IMR-90 (cell line): ENCODE results near the gene TTF2. TPM values are rescaled to one million over a fixed set of nuclear protein-coding genes. Genes with fewer than 3 reads are reported as not detected.

Source experiments
- ATAC-seq: fragments of 200-7000 bp; cut with Tn5 transposase; 2 replicates; pipeline ENCODE4 v1.9.1; 2020; ENCODE audit warnings: low read depth, mild to moderate bottlenecking, moderate library complexity
- BruUV-seq: library from RNA; stranded (reverse); fragments of 400-500 nt; replicated peaks from 2 replicates; lab custom pipeline; 2021; lab: Mats Ljungman, UMichigan
- CTCF ChIA-PET: fragments of 300-600 bp; formaldehyde crosslinking; extraction: SDS; loops from one replicate; lab custom pipeline; 2021; ENCODE audit warnings: antibody characterized with exemption; lab: Yijun Ruan, JAX
- POLR2A ChIA-PET: fragments of 300-600 bp; sonication (Branson Sonifier 250); formaldehyde crosslinking; loops from one replicate; lab custom pipeline; 2022; ENCODE audit warnings: antibody characterized with exemption; ENCODE audit not compliant: unreplicated experiment; lab: Charles Lee
- DNase-seq: peaks from one replicate; pipeline ENCODE4 v3.0.0; 2013
- H2AFZ ChIP-seq: replicated peaks from 2 replicates; pipeline ENCODE3; 2013; ENCODE audit warnings: low read length, mild to moderate bottlenecking; ENCODE audit not compliant: poor library complexity
- H2AK5ac ChIP-seq: 2 replicates; pipeline ENCODE4 v1.6.1; 2013; ENCODE audit warnings: low read depth, low read length, inconsistent platforms
- H2AK9ac ChIP-seq: replicated peaks from 2 replicates; pipeline ENCODE3; 2013; ENCODE audit warnings: mild to moderate bottlenecking, low read depth, low read length, moderate library complexity; ENCODE audit not compliant: poor library complexity
- H2BK120ac ChIP-seq: 2 replicates; pipeline ENCODE4 v1.6.1; 2013; ENCODE audit warnings: low read depth, low read length, inconsistent platforms
- H2BK15ac ChIP-seq: 3 replicates; pipeline ENCODE4 v1.6.1; 2013; ENCODE audit warnings: low read depth, low read length, inconsistent platforms
- H2BK20ac ChIP-seq: 2 replicates; pipeline ENCODE4 v1.6.1; 2013; ENCODE audit warnings: low read depth, mild to moderate bottlenecking, inconsistent platforms, low read length, moderate library complexity
- H2BK5ac ChIP-seq: 2 replicates; pipeline ENCODE4 v1.6.1; 2013; ENCODE audit warnings: mild to moderate bottlenecking, low read depth, low read length, inconsistent platforms; ENCODE audit not compliant: poor library complexity, severe bottlenecking
- H3K14ac ChIP-seq: replicated peaks from 2 replicates; pipeline ENCODE4 v1.6.1; 2013; ENCODE audit warnings: low read depth, low read length, inconsistent platforms
- H3K18ac ChIP-seq: 2 replicates; pipeline ENCODE4 v1.6.1; 2013; ENCODE audit warnings: low read depth, low read length, control low read depth
- H3K23ac ChIP-seq: 2 replicates; pipeline ENCODE4 v1.6.1; 2013; ENCODE audit warnings: low read depth, low read length, inconsistent platforms
- H3K27ac ChIP-seq: 2 replicates; pipeline ENCODE4 v1.5.1; 2013; ENCODE audit warnings: mild to moderate bottlenecking, control low read depth, low read length; ENCODE audit not compliant: insufficient read depth
- H3K27me3 ChIP-seq: 2 replicates; pipeline ENCODE4 v1.6.1; 2013; ENCODE audit warnings: low read length; ENCODE audit not compliant: control insufficient read depth, insufficient read depth
- H3K36me3 ChIP-seq: 2 replicates; pipeline ENCODE4 v1.6.1; 2013; ENCODE audit warnings: low read length, mixed read lengths; ENCODE audit not compliant: control insufficient read depth, insufficient read depth
- H3K4ac ChIP-seq: 2 replicates; pipeline ENCODE4 v1.6.1; 2013; ENCODE audit warnings: low read depth, low read length, inconsistent platforms
- H3K4me1 ChIP-seq: 2 replicates; pipeline ENCODE4 v1.6.1; 2013; ENCODE audit warnings: low read length, mixed read lengths; ENCODE audit not compliant: control insufficient read depth, insufficient read depth
- H3K4me2 ChIP-seq: 2 replicates; pipeline ENCODE4 v1.6.1; 2013; ENCODE audit warnings: low read depth, mild to moderate bottlenecking, control low read depth, low read length, moderate library complexity
- H3K4me3 ChIP-seq: 2 replicates; pipeline ENCODE4 v1.5.1; 2013; ENCODE audit warnings: low read depth, mild to moderate bottlenecking, control low read depth, low read length, moderate library complexity; ENCODE audit not compliant: insufficient read depth
- H3K56ac ChIP-seq: 2 replicates; pipeline ENCODE4 v1.6.1; 2013; ENCODE audit warnings: low read length, inconsistent platforms; ENCODE audit not compliant: insufficient read depth; ENCODE audit errors: extremely low read depth
- H3K79me1 ChIP-seq, 2 experiments: 2 replicates each; pipeline ENCODE4 v1.6.1; 2013; ENCODE audit warnings: low read length in 2 of 2, inconsistent platforms in 1 of 2, low read depth in 1 of 2
- H3K9ac ChIP-seq: 2 replicates; pipeline ENCODE4 v1.6.1; 2013; ENCODE audit warnings: low read depth, low read length, control low read depth
- H3K9me1 ChIP-seq: 2 replicates; pipeline ENCODE4 v1.6.1; 2013; ENCODE audit warnings: low read length, inconsistent platforms; ENCODE audit not compliant: insufficient read depth
- H3K9me3 ChIP-seq: 2 replicates; pipeline ENCODE4 v1.6.1; 2013; ENCODE audit warnings: low read length; ENCODE audit not compliant: control insufficient read depth, insufficient read depth
- H4K20me1 ChIP-seq: 2 replicates; pipeline ENCODE4 v1.6.1; 2013; ENCODE audit warnings: low read length, inconsistent platforms; ENCODE audit not compliant: insufficient read depth
- H4K5ac ChIP-seq: 2 replicates; pipeline ENCODE4 v1.6.1; 2013; ENCODE audit warnings: mild to moderate bottlenecking, low read depth, low read length, control low read depth
- H4K8ac ChIP-seq, 2 experiments: 2 replicates each; pipeline ENCODE4 v1.6.1; 2013; ENCODE audit warnings: low read depth in 2 of 2, low read length in 2 of 2, control low read depth in 1 of 2, inconsistent platforms in 1 of 2
- H4K91ac ChIP-seq: 2 replicates; pipeline ENCODE4 v1.6.1; 2013; ENCODE audit warnings: low read depth, low read length, inconsistent platforms; ENCODE audit not compliant: insufficient read depth
- ELK1 ChIP-seq: fragments of 150-350 bp; IDR thresholded peaks from 2 replicates; pipeline ENCODE4 v1.6.1; 2016; ENCODE audit warnings: low read depth, mild to moderate bottlenecking, low read length, moderate library complexity, borderline replicate concordance
- NFE2L2 ChIP-seq: fragments of 150-350 bp; IDR thresholded peaks from 2 replicates; pipeline ENCODE4 v1.6.1; 2016; ENCODE audit warnings: low read depth, mild to moderate bottlenecking, low read length
- POLR2A ChIP-seq: IDR thresholded peaks from 2 replicates; pipeline ENCODE4 v1.6.1; 2012; ENCODE audit warnings: mild to moderate bottlenecking, low read depth, low read length
- RAD21 ChIP-seq: IDR thresholded peaks from 2 replicates; pipeline ENCODE4 v1.6.1; 2012; ENCODE audit warnings: low read length, improper control_type of control experiment
- RFX5 ChIP-seq: IDR thresholded peaks from 2 replicates; pipeline ENCODE4 v1.8.0; 2012; ENCODE audit warnings: low read depth, mild to moderate bottlenecking, low read length, moderate library complexity
- WGBS, 2 experiments: methylation state at CpG; one replicate each; pipeline versions ENCODE4 v1.1.5 to v1.1.7; 2013; ENCODE audit warnings: missing lambda C conversion rate in 2 of 2; ENCODE audit not compliant: insufficient read length in 1 of 2; ENCODE audit errors: extremely low coverage in 2 of 2; 5-methylcytosine and 5-hydroxymethylcytosine counted together
- dilution Hi-C: fragments of 300-500 bp; cut with HindIII; formaldehyde crosslinking; loops from one replicate; pipeline ENCODE4 v1.14.3; 2018; ENCODE audit warnings: low sequenced_read_pairs; ENCODE audit not compliant: unreplicated experiment
- in situ Hi-C: fragments of 300-500 bp; cut with MboI; formaldehyde crosslinking; loops from 3 replicates; pipeline ENCODE4 v1.14.3; 2019; ENCODE audit warnings: low sequenced_read_pairs, inconsistent platforms, mixed read lengths
- intact Hi-C: fragments of 100-400 bp; cut with micrococcal nuclease; formaldehyde crosslinking; loops from 2 replicates; pipeline ENCODE4 v1.10.0; 2022
- polyA plus RNA-seq, 3 experiments: library from polyadenylated mRNA; depleted of rRNA; stranded (reverse); fragments of >200 nt; gene quantifications; 2 replicates each; pipeline ENCODE4 v1.2.3, GENCODE V29; 2012; ENCODE audit warnings: low replicate concordance in 1 of 3
- total RNA-seq: library from RNA; depleted of rRNA; stranded (reverse); fragments of >200 nt; gene quantifications from 2 replicates; pipeline ENCODE4 v1.2.3, GENCODE V29; 2012

TTF2 gene
- total and polyA plus RNA-seq, 2 of the 4 experiments (the other 2 are of a cell fraction) = 11.5 to 14.7 TPM

GRCh38 chr1:117092594-117092993, 32.5 kb downstream of the TTF2 start:
- H3K14ac ChIP-seq = peak overlapping the region; percentile 75

More at GRCh38 chr1:117092594-117092993, 32.5 kb downstream of the TTF2 start:
- H4K5ac ChIP-seq = peak overlapping the region; percentile 17
- DNase-seq (no peak), ATAC-seq (peak; percentile 12)
- no peak overlapping the region for H3K4me3 ChIP-seq
- dilution Hi-C loops (no loop called here), intact Hi-C loops (no loop called here), in situ Hi-C loops (no loop called here)
- H3K9me1 ChIP-seq = peaks cover 25% of the 10 kb centered on the region
- no peak overlapping the region for H2AK9ac ChIP-seq
- no peaks in the 10 kb centered on the region for H3K27me3 ChIP-seq
- no peak overlapping the region for H3K9ac ChIP-seq
- WGBS, 2 experiments = 38% methylated on average over 5 of the region's 5 CpGs; no CpG with 5 or more reads in 1 of the 2 experiments
- no peak overlapping the region for H2AFZ ChIP-seq
- H3K27ac ChIP-seq = peak overlapping the region; percentile 62
- H4K91ac ChIP-seq = peak overlapping the region; percentile 90
- H3K9me3 ChIP-seq = no peaks in the 10 kb centered on the region
- peak overlapping the region; percentile 86 for H2BK120ac ChIP-seq
- peak overlapping the region; percentile 65 for H2AK5ac ChIP-seq
- POLR2A ChIA-PET = no interaction called here
- H3K18ac ChIP-seq = peak overlapping the region; percentile 53
- BruUV-seq = no TSS peak
- peaks cover 24% of the 10 kb centered on the region for H3K4me1 ChIP-seq
- H3K4me2 ChIP-seq = peak overlapping the region; percentile 17; the same call in 1 of the 2 replicates
- H3K79me1 ChIP-seq = peaks cover 0 to 8% of the 10 kb centered on the region in 2 experiments; a peak in 1 of 4 replicates
- no peaks in the 10 kb centered on the region for H3K36me3 ChIP-seq
- H2BK20ac ChIP-seq = peak overlapping the region; percentile 78
- peak overlapping the region; percentile 36; the same call in 1 of the 2 replicates for H3K56ac ChIP-seq
- peaks cover 3% of the 10 kb centered on the region; the same call in 1 of the 2 replicates for H4K20me1 ChIP-seq
- no peak for TF ChIP-seq RFX5
- TF ChIP-seq ELK1 = no peak
- no peak for TF ChIP-seq NFE2L2
- TF ChIP-seq RAD21 = no peak
- peak; percentile 3; the same call in 1 of the 2 replicates for TF ChIP-seq POLR2A
- H2BK5ac ChIP-seq = peak overlapping the region; percentile 73
- H3K23ac ChIP-seq = peak overlapping the region; percentile 40
- H3K4ac ChIP-seq = peak overlapping the region; percentile 69
- H4K8ac ChIP-seq = peak overlapping the region; percentile 63 to 70
- CTCF ChIA-PET = interaction anchor here (1.4 to 2.8 kb wide), 4 partner anchors 11 to 192 kb away, joined by 5 to 11 read pairs (median 8); no protein-coding TSS in a partner anchor
- H2BK15ac ChIP-seq = peak overlapping the region; percentile 83
